CD14-positive monocyte (primary cell): ENCODE measurements around the gene OXNAD1. TPM values are rescaled to one million over a fixed set of nuclear protein-coding genes. Genes with fewer than 3 reads are reported as not detected.
A peak's percentile ranks its signal among the peaks of the same experiment; 100 is the strongest.

ENCODE experiments used
- DNase-seq, 3 donors: peaks; one replicate each; pipeline ENCODE4 v3.0.0-alpha.2; 2011 to 2022
- H2AFZ ChIP-seq: 2 replicates; pipeline ENCODE4 v1.6.0; 2012; ENCODE audit warnings: mild to moderate bottlenecking, low read depth, low read length, inconsistent platforms; ENCODE audit not compliant: insufficient read depth, poor library complexity, severe bottlenecking
- H3K27ac ChIP-seq, 2 donors: 1 replicate in 1 of 2; 2 replicates in 1 of 2; pipeline ENCODE4 v1.5.1; 2012 to 2013; ENCODE audit warnings: low read length in 2 of 2, control low read depth in 1 of 2, inconsistent platforms in 1 of 2, low read depth in 1 of 2, mild to moderate bottlenecking in 1 of 2
- H3K27me3 ChIP-seq, 2 donors: one replicate each; pipeline versions ENCODE4 v1.6.0 to v1.6.1; 2011 to 2013; ENCODE audit warnings: low read length in 2 of 2; ENCODE audit not compliant: control insufficient read depth in 2 of 2, insufficient read depth in 2 of 2
- H3K36me3 ChIP-seq, 2 donors: replicated peaks in 1 of 2; 1 replicate in 1 of 2; 2 replicates in 1 of 2; pipeline versions ENCODE4 v1.5.1 to v1.6.1; 2012 to 2013; ENCODE audit warnings: low read length in 2 of 2, control low read depth in 1 of 2, inconsistent platforms in 1 of 2, mild to moderate bottlenecking in 1 of 2; ENCODE audit not compliant: insufficient read depth in 2 of 2, control insufficient read depth in 1 of 2
- H3K4me1 ChIP-seq, 2 donors: 1 replicate in 1 of 2; 2 replicates in 1 of 2; pipeline versions ENCODE4 v1.5.1 to v1.6.1; 2012 to 2013; ENCODE audit warnings: low read length in 2 of 2, control low read depth in 1 of 2, inconsistent platforms in 1 of 2, mild to moderate bottlenecking in 1 of 2, moderate library complexity in 1 of 2; ENCODE audit not compliant: insufficient read depth in 2 of 2, control insufficient read depth in 1 of 2
- H3K4me2 ChIP-seq: replicated peaks from 2 replicates; pipeline ENCODE3; 2012; ENCODE audit warnings: low read length, moderate library complexity, mild to moderate bottlenecking; ENCODE audit not compliant: poor library complexity, severe bottlenecking; ENCODE audit errors: extremely low read depth
- H3K4me3 ChIP-seq, 3 experiments: fragments of 200-600 bp in 1 of 3; sonication (generic) in 1 of 3; replicated peaks in 1 of 3; 1 replicate in 2 of 3; 2 replicates in 1 of 3; pipeline ENCODE4 v1.5.1; 2011 to 2013; ENCODE audit warnings: low read length in 3 of 3, mild to moderate bottlenecking in 3 of 3, control low read depth in 2 of 3, low read depth in 2 of 3, inconsistent platforms in 1 of 3, moderate library complexity in 1 of 3
- H3K79me2 ChIP-seq: 2 replicates; pipeline ENCODE4 v1.6.0; 2012; ENCODE audit warnings: mild to moderate bottlenecking, control low read depth, inconsistent platforms, low read length, moderate library complexity; ENCODE audit not compliant: insufficient read depth
- H3K9ac ChIP-seq: 2 replicates; pipeline ENCODE4 v1.6.0; 2017; ENCODE audit warnings: low read length, mild to moderate bottlenecking; ENCODE audit not compliant: insufficient read depth, poor library complexity, severe bottlenecking
- H3K9me3 ChIP-seq, 2 donors: replicated peaks in 1 of 2; 1 replicate in 1 of 2; 2 replicates in 1 of 2; pipeline versions ENCODE4 v1.5.1 to v1.6.1; 2012 to 2013; ENCODE audit warnings: low read length in 2 of 2, control low read depth in 1 of 2; ENCODE audit not compliant: control insufficient read depth in 1 of 2, insufficient read depth in 1 of 2
- H4K20me1 ChIP-seq: 2 replicates; pipeline ENCODE4 v1.6.0; 2012; ENCODE audit warnings: mild to moderate bottlenecking, low read length, control low read depth, moderate library complexity; ENCODE audit not compliant: insufficient read depth
- H3K27ac Mint-ChIP-seq, 7 donors: one replicate each; pipeline ENCODE4 v1.8.0; 2020; ENCODE audit warnings: mild to moderate bottlenecking in 7 of 7, mixed read lengths in 7 of 7, moderate library complexity in 6 of 7, inconsistent platforms in 2 of 7
- H3K27me3 Mint-ChIP-seq, 3 donors: one replicate each; pipeline ENCODE4 v1.8.0; 2021 to 2022; ENCODE audit warnings: low read depth in 3 of 3, mild to moderate bottlenecking in 3 of 3, mixed read lengths in 3 of 3, moderate library complexity in 3 of 3, inconsistent platforms in 1 of 3
- H3K36me3 Mint-ChIP-seq, 2 donors: one replicate each; pipeline ENCODE4 v1.8.0; 2020; ENCODE audit warnings: mixed read lengths in 2 of 2, inconsistent platforms in 1 of 2, mild to moderate bottlenecking in 1 of 2
- H3K4me1 Mint-ChIP-seq: one replicate; pipeline ENCODE4 v1.8.0; 2020; ENCODE audit warnings: mild to moderate bottlenecking, mixed read lengths
- H3K4me3 Mint-ChIP-seq, 2 donors: one replicate each; pipeline ENCODE4 v1.8.0; 2020; ENCODE audit warnings: mild to moderate bottlenecking in 2 of 2, mixed read lengths in 2 of 2, moderate library complexity in 1 of 2
- H3K9me3 Mint-ChIP-seq, 7 donors: one replicate each; pipeline ENCODE4 v1.8.0; 2020 to 2022; ENCODE audit warnings: mixed read lengths in 7 of 7, mild to moderate bottlenecking in 6 of 7, moderate library complexity in 6 of 7, inconsistent platforms in 2 of 7
- WGBS: methylation state at CpG from one replicate; pipeline ENCODE4 v1.1.5; 2013; ENCODE audit warnings: missing lambda C conversion rate; ENCODE audit not compliant: insufficient coverage; 5-methylcytosine and 5-hydroxymethylcytosine counted together
- intact Hi-C, 2 donors: fragments of 100-400 bp; cut with micrococcal nuclease; formaldehyde crosslinking; loops; one replicate each; pipeline versions ENCODE4 v1.15.0 to v1.15.1; 2023
- polyA plus RNA-seq, 3 donors: library from polyadenylated mRNA; depleted of rRNA in 1 of 3; unstranded in 2 of 3; stranded (reverse) in 1 of 3; fragments of 300-500 nt in 2 of 3; fragments of >200 nt in 1 of 3; fragmentation: Illumina TruSeq in 2 of 3; gene quantifications; 1 replicate in 2 of 3; 2 replicates in 1 of 3; pipeline ENCODE4 v1.2.3, GENCODE V29; 2012 to 2021
- TF ChIP-seq, protein P1 (sequence below): fragments of 200-600 bp; IDR thresholded peaks from one replicate; pipeline ENCODE4 v1.8.0; 2022; ENCODE audit warnings: antibody characterized with exemption, mild to moderate bottlenecking

Gene OXNAD1
- polyA plus RNA-seq, 3 donors = 3.7 to 5.1 (median 4.4) TPM

DNA sequence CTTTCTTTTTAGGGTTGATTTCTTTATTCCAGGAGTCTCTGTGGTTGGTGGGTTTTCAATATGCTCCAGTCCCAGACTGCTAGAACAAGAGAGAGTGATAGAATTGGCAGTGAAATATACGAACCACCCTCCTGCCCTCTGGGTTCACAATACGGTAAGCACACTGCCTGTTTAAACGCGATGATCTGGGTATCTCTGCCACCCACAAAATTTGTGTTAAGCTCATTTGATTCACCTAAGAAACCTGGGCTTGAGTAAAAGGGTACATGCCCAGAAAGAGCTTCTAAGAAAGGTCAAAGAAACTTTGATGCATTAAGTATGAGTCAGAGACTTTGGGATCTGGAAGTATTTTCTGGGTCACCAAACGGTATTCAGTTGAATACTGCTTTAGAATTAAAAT is 29.8 kb downstream of the OXNAD1 start:
- no peaks in the 10 kb centered on the region for H3K9me3 ChIP-seq
- H3K9ac ChIP-seq = no peak overlapping the region
- H3K36me3 ChIP-seq = peaks cover 13 to 56% of the 10 kb centered on the region in 2 donors
- H2AFZ ChIP-seq = no peak overlapping the region
- H3K27ac Mint-ChIP-seq = peak overlapping the region in 1 of 7 donors; percentile 12
- intact Hi-C loops = no loop called here
- DNase-seq = no peak
- 100% methylated on average over 1 of the region's 5 CpGs for WGBS
- no peak overlapping the region for H3K27ac ChIP-seq
- H3K4me2 ChIP-seq = no peak overlapping the region
- no peaks in the 10 kb centered on the region for H4K20me1 ChIP-seq
- H3K9me3 Mint-ChIP-seq = peaks cover 0 to 7% (median 4%) of the 10 kb centered on the region in 7 donors
- peaks cover 25% of the 10 kb centered on the region for H3K4me1 Mint-ChIP-seq
- no peak overlapping the region for H3K4me3 ChIP-seq
- TF ChIP-seq, protein P1, sequence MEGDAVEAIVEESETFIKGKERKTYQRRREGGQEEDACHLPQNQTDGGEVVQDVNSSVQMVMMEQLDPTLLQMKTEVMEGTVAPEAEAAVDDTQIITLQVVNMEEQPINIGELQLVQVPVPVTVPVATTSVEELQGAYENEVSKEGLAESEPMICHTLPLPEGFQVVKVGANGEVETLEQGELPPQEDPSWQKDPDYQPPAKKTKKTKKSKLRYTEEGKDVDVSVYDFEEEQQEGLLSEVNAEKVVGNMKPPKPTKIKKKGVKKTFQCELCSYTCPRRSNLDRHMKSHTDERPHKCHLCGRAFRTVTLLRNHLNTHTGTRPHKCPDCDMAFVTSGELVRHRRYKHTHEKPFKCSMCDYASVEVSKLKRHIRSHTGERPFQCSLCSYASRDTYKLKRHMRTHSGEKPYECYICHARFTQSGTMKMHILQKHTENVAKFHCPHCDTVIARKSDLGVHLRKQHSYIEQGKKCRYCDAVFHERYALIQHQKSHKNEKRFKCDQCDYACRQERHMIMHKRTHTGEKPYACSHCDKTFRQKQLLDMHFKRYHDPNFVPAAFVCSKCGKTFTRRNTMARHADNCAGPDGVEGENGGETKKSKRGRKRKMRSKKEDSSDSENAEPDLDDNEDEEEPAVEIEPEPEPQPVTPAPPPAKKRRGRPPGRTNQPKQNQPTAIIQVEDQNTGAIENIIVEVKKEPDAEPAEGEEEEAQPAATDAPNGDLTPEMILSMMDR = no peak
- H3K27me3 Mint-ChIP-seq = peaks cover 0 to 1% (median 0%) of the 10 kb centered on the region in 3 donors
- peaks cover 13% of the 10 kb centered on the region in 2 donors for H3K4me1 ChIP-seq
- no peaks in the 10 kb centered on the region for H3K27me3 ChIP-seq
- H3K36me3 Mint-ChIP-seq = peaks cover 56 to 72% of the 10 kb centered on the region in 2 donors
- H3K79me2 ChIP-seq = no peaks in the 10 kb centered on the region
- no peak overlapping the region for H3K4me3 Mint-ChIP-seq

DNA sequence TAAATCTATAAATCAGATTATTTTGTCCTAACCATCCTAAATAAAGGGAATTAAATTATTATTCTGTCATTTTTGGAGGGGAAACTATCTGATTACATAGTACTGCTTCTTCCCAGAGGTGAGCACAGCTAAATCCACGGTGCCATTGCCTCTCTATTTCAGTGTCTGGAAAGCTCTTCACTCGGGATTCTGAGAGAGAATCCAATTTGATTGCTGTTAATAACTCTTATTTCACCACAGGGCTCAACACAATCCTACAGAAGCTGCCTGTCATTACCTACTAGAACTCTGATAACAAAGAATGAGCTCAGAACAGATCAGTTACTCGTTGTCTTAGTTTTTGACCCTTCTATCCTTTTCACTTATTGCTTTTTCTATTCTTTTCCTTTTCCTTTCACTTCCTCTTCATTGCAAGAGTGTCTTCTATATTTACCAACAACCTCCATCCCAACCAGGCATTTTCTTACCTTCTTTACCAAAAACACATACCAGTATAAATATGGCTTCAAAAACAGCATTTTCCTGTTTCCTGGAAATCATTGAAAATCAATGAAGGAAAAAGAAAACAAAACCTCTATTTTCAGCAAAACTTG is 30.4 kb downstream of the OXNAD1 start:
- peak overlapping the region in 1 of 7 donors; percentile 59 for H3K27ac Mint-ChIP-seq
- Histone ChIP-seq H2AFZ (no peak overlapping the region), H3K4me3 (no peak overlapping the region), H3K27me3 (no peaks in the 10 kb centered on the region), H3K4me2 (no peak overlapping the region), H3K36me3 (peaks cover 13 to 57% of the 10 kb centered on the region in 2 donors), H3K9me3 (no peaks in the 10 kb centered on the region), H3K9ac (no peak overlapping the region), H3K79me2 (no peaks in the 10 kb centered on the region), H4K20me1 (no peaks in the 10 kb centered on the region), H3K27ac (peak overlapping the region in 1 of 2 donors; percentile 7), H3K4me1 (peaks cover 12 to 13% of the 10 kb centered on the region in 2 donors)
- no peak overlapping the region for H3K4me3 Mint-ChIP-seq
- H3K36me3 Mint-ChIP-seq = peaks cover 56 to 73% of the 10 kb centered on the region in 2 donors
- peaks cover 0 to 7% (median 4%) of the 10 kb centered on the region in 7 donors for H3K9me3 Mint-ChIP-seq
- H3K4me1 Mint-ChIP-seq = peaks cover 24% of the 10 kb centered on the region
- peaks cover 0 to 1% (median 0%) of the 10 kb centered on the region in 3 donors for H3K27me3 Mint-ChIP-seq
- DNase-seq = no peak
- intact Hi-C loops = no loop called here
- WGBS = 29% methylated on average over 1 of the region's 3 CpGs
- TF ChIP-seq, protein P1 = no peak
